Muscle layer of duodenum (tissue), 2 donors: Measurements from ENCODE around the gene CCR5AS.

Source experiments
- H3K27ac ChIP-seq: one replicate; pipeline ENCODE4 v1.7.0; 2013; ENCODE audit warnings: mild to moderate bottlenecking, low read length
- H3K27me3 ChIP-seq: one replicate; pipeline ENCODE4 v1.7.0; 2013; ENCODE audit warnings: low read depth, mild to moderate bottlenecking, control low read depth, low read length
- H3K36me3 ChIP-seq, 2 donors: one replicate each; pipeline ENCODE4 v1.7.0; 2013; ENCODE audit warnings: low read length in 2 of 2, control low read depth in 1 of 2, mild to moderate bottlenecking in 1 of 2; ENCODE audit not compliant: insufficient read depth in 2 of 2, control insufficient read depth in 1 of 2
- H3K4me1 ChIP-seq, 2 donors: one replicate each; pipeline ENCODE4 v1.7.0; 2013; ENCODE audit warnings: low read length in 2 of 2, mild to moderate bottlenecking in 2 of 2, control low read depth in 1 of 2, moderate library complexity in 1 of 2; ENCODE audit not compliant: insufficient read depth in 2 of 2, control insufficient read depth in 1 of 2
- H3K4me3 ChIP-seq, 2 donors: one replicate each; pipeline ENCODE4 v1.7.0; 2013; ENCODE audit warnings: low read length in 2 of 2, low read depth in 1 of 2, mild to moderate bottlenecking in 1 of 2
- H3K9me3 ChIP-seq, 2 donors: one replicate each; pipeline ENCODE4 v1.7.0; 2013; ENCODE audit warnings: low read length in 2 of 2, control low read depth in 1 of 2, mild to moderate bottlenecking in 1 of 2; ENCODE audit not compliant: control insufficient read depth in 1 of 2
- donor health status: healthy.

The CCR5AS gene

GRCh38 chr3:46406788-46407611, at the start of gene CCR5AS, which contains the start of gene CCRL2:
Gene CCR5AS (minus strand): TSS chr3:46407066.
Gene CCRL2 (plus strand): TSS chr3:46407259. CDS start chr3:46408080, 821 bp downstream.
- peaks cover 0 to 8% of the 10 kb centered on the region in 2 donors for H3K4me1 ChIP-seq
- H3K36me3 ChIP-seq, result no peaks in the 10 kb centered on the region
- peak within 1 kb of the TSS; percentile 90 for H3K27ac ChIP-seq
- H3K9me3 ChIP-seq, result no peaks in the 10 kb centered on the region
- H3K27me3 ChIP-seq, result no peaks in the 10 kb centered on the region
- peak within 1 kb of the TSS; percentile 19 to 61 for H3K4me3 ChIP-seq

GRCh38 chr3:46456118-46456517, 49.3 kb upstream of the CCR5AS start:
- no peak overlapping the region for H3K4me3 ChIP-seq
- H3K27me3 ChIP-seq, result no peaks in the 10 kb centered on the region
- H3K27ac ChIP-seq, result no peak overlapping the region
- no peaks in the 10 kb centered on the region for H3K36me3 ChIP-seq
- peaks cover 4 to 7% of the 10 kb centered on the region in 2 donors for H3K9me3 ChIP-seq
- H3K4me1 ChIP-seq, result no peaks in the 10 kb centered on the region

GRCh38 chr3:46455231-46456115, 48.6 kb upstream of the CCR5AS start:
- no peak overlapping the region for H3K27ac ChIP-seq
- no peaks in the 10 kb centered on the region for H3K27me3 ChIP-seq
- no peaks in the 10 kb centered on the region for H3K36me3 ChIP-seq
- no peaks in the 10 kb centered on the region for H3K4me1 ChIP-seq
- H3K9me3 ChIP-seq, result peaks cover 0 to 5% of the 10 kb centered on the region in 2 donors
- no peak overlapping the region for H3K4me3 ChIP-seq

GRCh38 chr3:46454606-46455005, 47.7 kb upstream of the CCR5AS start:
- H3K27ac ChIP-seq, result no peak overlapping the region
- H3K4me3 ChIP-seq, result no peak overlapping the region
- H3K4me1 ChIP-seq, result no peaks in the 10 kb centered on the region
- H3K9me3 ChIP-seq, result no peaks in the 10 kb centered on the region
- H3K27me3 ChIP-seq, result no peaks in the 10 kb centered on the region
- no peaks in the 10 kb centered on the region for H3K36me3 ChIP-seq

- no peaks in the 10 kb centered on the region for H3K27me3 ChIP-seq
- no peaks in the 10 kb centered on the region for H3K4me1 ChIP-seq
- H3K36me3 ChIP-seq, result no peaks in the 10 kb centered on the region
- no peak overlapping the region for H3K27ac ChIP-seq
- no peaks in the 10 kb centered on the region for H3K9me3 ChIP-seq
- H3K4me3 ChIP-seq, result no peak overlapping the region
These were observed 47.3 kb upstream of the CCR5AS start for GRCh38 chr3:46454209-46454595.

- H3K36me3 ChIP-seq, result no peaks in the 10 kb centered on the region
- no peak overlapping the region for H3K27ac ChIP-seq
- no peak overlapping the region for H3K4me3 ChIP-seq
- H3K9me3 ChIP-seq, result no peaks in the 10 kb centered on the region
- no peaks in the 10 kb centered on the region for H3K4me1 ChIP-seq
- H3K27me3 ChIP-seq, result no peaks in the 10 kb centered on the region
These were observed 46.8 kb upstream of the CCR5AS start for GRCh38 chr3:46453526-46454208.

- Histone ChIP-seq H3K4me3 (no peak overlapping the region), H3K27ac (no peak overlapping the region), H3K9me3 (no peaks in the 10 kb centered on the region), H3K4me1 (no peaks in the 10 kb centered on the region), H3K27me3 (no peaks in the 10 kb centered on the region), H3K36me3 (no peaks in the 10 kb centered on the region)
These were observed 43.1 kb upstream of the CCR5AS start for GRCh38 chr3:46449755-46450552.

GRCh38 chr3:46448721-46449120, 41.9 kb upstream of the CCR5AS start:
- H3K36me3 ChIP-seq, result no peaks in the 10 kb centered on the region
- H3K27ac ChIP-seq, result no peak overlapping the region
- no peaks in the 10 kb centered on the region for H3K27me3 ChIP-seq
- H3K4me1 ChIP-seq, result no peaks in the 10 kb centered on the region
- H3K9me3 ChIP-seq, result no peaks in the 10 kb centered on the region
- no peak overlapping the region for H3K4me3 ChIP-seq

GRCh38 chr3:46447228-46447985, 40.5 kb upstream of the CCR5AS start:
- H3K36me3 ChIP-seq, result no peaks in the 10 kb centered on the region
- no peaks in the 10 kb centered on the region for H3K9me3 ChIP-seq
- H3K27me3 ChIP-seq, result no peaks in the 10 kb centered on the region
- H3K4me1 ChIP-seq, result no peaks in the 10 kb centered on the region
- H3K27ac ChIP-seq, result no peak overlapping the region
- no peak overlapping the region for H3K4me3 ChIP-seq
